Smooth muscle cell of the coronary artery (primary cell): ENCODE measurements around the gene CDC42BPA. TPM values are rescaled to one million over a fixed set of nuclear protein-coding genes. Genes with fewer than 3 reads are reported as not detected.

Experiments used
- total RNA-seq: library from RNA; depleted of rRNA; stranded (reverse); fragments of >200 nt; gene quantifications from 2 replicates; pipeline ENCODE4 v1.2.3, GENCODE V29; 2014; ENCODE audit warnings: low replicate concordance

CDC42BPA gene, protein sequence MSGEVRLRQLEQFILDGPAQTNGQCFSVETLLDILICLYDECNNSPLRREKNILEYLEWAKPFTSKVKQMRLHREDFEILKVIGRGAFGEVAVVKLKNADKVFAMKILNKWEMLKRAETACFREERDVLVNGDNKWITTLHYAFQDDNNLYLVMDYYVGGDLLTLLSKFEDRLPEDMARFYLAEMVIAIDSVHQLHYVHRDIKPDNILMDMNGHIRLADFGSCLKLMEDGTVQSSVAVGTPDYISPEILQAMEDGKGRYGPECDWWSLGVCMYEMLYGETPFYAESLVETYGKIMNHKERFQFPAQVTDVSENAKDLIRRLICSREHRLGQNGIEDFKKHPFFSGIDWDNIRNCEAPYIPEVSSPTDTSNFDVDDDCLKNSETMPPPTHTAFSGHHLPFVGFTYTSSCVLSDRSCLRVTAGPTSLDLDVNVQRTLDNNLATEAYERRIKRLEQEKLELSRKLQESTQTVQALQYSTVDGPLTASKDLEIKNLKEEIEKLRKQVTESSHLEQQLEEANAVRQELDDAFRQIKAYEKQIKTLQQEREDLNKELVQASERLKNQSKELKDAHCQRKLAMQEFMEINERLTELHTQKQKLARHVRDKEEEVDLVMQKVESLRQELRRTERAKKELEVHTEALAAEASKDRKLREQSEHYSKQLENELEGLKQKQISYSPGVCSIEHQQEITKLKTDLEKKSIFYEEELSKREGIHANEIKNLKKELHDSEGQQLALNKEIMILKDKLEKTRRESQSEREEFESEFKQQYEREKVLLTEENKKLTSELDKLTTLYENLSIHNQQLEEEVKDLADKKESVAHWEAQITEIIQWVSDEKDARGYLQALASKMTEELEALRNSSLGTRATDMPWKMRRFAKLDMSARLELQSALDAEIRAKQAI (N-terminal part only)
- 28.3 and 30.9 TPM in 2 replicates for total RNA-seq

DNA sequence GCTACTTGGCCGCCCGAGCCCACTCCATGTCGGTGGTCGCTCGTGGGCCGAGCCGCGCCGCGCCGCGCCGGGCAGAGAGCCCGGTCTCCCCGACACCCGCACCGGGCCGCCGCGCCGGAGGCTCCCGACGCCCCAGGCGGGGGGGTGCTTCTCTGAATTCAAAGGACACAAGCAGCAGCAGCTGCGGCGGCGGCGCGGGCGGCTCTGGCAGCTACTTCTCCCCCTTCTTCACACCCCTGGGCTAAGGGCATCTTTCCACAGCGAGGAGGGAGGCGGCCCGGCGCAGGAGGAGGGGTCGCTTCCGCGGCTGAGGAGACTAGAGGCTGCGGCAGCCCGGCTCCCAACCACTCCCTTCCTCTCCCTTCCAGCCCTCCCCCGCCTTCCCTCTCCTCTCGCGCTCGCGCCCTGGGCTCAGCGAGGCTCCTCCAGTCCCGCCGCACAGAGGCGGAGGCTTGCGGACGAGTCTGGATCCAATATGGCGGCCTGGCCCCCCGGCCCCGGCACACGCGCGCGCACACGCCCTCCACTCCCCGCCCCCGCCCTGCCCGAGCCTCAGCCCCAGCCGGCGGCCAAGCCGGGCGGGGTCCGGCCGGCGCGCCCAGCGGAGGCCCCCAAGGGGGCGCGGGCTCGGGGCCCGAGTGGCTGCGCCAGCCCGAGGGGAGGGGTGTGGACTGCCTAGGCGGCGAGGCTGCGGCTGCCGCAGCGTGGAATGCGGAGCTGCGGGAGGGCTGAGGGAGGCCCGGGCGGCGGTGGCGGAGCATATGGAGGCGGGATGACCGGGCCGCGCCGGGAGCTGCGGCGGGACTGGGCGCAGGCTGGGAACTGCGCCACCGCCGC lies at the start of gene CDC42BPA:
Gene CDC42BPA (minus strand): TSS at position 477 of the 837 bp plus-strand sequence. CDS start 1,310 bp downstream, outside the sequence.

DNA sequence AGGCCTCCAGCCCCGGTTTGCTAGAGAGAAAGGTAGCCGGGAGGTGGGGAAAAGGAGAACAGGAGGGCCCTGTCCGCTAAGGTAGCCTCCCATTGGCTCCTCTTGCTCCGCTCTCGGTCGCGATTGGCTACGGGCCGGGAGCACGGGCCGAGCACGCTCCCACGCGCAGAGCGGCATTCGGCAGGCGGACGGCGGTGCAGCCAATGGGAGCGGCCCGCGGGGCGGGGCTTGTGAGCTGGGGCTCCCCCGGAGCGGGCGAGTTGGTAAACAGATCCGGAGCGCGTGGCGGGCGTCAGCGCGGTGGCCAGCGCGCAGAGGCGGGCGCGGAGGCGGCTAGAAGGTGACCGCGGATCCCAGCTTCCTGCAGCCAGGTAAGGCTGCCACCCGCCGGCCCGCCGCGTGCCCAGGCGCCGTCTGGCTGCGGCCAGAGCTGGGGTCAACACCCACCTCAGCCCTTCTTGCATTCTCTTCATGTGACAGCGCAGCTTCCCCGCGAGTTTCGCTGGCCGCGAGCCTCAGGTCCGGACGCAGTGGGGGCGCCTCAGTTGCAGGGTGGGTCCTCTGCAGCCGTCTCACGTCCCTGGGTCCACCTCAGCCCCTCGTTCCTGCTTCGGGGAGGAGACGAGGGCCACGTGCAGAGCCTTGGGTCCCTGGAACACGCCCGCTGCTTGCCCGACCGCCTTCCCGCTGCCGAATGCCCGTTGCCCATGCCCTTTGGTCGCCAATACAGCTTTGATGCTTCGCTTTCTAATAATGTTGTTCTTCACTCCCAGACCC lies 378.1 kb downstream of the CDC42BPA start, which contains the start of gene COQ8A:
Gene COQ8A (plus strand): TSS at position 266 of the 777 bp plus-strand sequence. CDS start 21,092 bp downstream, outside the sequence.

Other genes starting within 250 kb of the CDC42BPA start
- gene ZNF678, start 245.1 kb upstream of the CDC42BPA start, total RNA-seq = 4.6 and 5.9 TPM in 2 replicates